CD4-positive, alpha-beta T cell treated with Interleukin-6 at 100 ng/mL for 8 hours (primary cell): ENCODE data around the gene RSAD2.
"Not testable (repeated sequence)": the region's sequence is repeated elsewhere in the genome, so short reads cannot be mapped to it uniquely, and the experiment has no call there.

ENCODE experiments used
- DNase-seq: peaks from one replicate; pipeline ENCODE4 v3.0.0-alpha.2; 2020; ENCODE audit warnings: mixed read lengths, low spot score

The RSAD2 gene

GRCh38 chr2:6877402-6878304, at the start of gene RSAD2:
Gene RSAD2, plus strand, starts transcription at chr2:6877777. Its CDS starts 24 bp downstream, at chr2:6877801.
- DNase-seq: peak; percentile 57

GRCh38 chr2:6828299-6828584, 49.3 kb upstream of the RSAD2 start:
- DNase-seq: no peak

DNA sequence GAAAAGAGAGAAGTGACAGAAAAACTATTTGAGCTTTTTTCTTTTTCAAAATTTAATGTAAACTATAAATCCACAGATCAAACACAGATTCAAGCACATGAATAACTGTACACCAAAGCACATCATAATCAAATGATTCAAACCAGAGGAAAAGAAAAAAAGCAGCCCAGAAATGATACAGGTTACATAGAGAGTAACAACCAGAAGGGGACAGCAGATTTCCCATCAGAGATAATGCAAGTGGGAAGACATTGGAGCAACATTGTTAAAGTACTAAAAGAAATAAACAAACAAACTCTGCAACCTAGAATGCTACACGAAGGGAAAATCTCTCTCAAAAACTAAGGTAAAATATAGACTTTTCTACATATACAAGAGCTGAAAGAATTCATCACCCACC, 46.3 kb upstream of the RSAD2 start:
- no peak for DNase-seq

DNA sequence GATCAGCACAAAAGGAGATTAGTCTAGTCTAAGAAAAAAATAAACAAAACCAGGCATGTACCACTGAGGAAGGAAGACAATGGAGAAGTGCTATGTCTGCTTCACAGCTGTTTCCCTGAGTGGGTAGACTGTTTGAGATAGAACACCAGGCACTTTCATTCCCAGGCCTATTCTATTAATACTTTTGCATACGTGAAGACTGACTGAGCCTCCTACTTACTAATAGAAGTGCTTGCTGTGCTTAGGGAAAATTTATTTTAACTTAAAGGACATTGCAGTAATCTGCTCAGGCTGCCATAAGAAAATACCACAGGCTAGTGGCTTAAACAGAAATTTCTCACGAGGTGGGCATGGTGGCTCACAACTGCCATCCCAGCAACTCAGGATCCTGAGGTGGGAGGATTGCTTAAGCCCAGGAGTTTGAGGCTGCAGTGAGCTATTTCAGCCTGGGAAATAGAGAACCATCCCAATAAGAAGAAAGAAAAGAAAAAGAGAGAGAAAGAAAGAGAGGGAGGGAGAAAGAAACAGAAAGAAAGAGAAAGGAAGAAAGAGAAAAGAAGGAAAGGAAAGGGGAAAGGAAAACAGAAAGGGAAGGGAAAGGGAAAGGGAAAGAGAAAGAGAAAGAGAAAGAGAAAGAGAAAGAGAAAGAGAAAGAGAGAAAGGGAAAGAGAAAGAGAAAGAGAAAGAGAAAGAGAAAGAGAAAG, 44.8 kb upstream of the RSAD2 start:
- DNase-seq: no peak

DNA sequence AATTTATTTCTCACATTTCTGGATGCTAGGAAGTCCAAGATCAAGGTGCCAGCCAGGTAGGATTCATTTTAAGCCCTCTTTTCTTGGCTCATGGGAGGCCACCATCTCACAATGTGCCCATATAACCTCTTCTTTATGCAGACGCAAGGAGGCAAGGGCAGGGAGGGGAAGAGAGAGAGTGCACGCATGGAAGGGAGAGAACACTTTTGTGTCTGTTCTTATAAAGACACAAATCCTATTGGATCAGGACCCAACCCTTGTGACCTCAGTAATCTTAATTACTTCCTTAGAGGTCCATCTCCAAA, 44.3 kb upstream of the RSAD2 start:
- DNase-seq: no peak

DNA sequence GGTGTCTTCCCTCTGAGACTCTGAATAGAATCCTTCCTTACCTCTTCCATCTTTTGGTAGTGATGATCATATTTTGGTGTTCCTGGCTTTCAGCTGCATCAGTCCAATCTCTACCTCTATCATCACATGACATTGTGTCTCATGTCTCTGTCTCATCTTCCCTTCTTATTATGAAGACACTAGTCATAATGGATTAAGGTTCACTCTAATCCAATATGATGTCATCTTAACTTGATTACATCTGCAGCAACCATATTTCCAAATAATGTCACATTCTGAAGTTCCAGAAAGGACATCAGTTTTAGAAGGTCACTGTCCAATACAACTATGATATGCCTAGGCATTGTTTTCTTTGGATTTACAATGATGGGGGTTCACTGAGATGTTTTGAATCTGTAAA, 43.4 kb upstream of the RSAD2 start:
- no peak for DNase-seq

DNA sequence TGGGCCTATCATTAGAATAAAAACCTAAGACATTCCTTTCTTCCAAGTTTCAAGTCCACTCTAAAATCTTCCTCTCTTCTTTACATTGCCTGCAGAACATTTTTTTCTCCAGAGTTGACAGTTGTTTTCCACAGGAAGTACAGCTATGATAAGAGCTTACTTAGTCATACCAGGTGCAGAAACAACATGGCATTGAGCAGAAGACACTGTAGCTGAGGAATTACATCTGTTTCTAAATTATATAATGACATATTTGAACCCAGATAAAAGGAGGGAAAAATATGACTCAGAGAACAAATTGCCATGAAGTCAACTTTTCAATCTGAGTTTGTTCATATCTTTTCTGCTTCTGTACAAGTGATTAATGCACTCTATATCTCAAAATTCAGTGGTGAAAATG, 42.1 kb upstream of the RSAD2 start:
- DNase-seq: no peak

- no peak for DNase-seq
Observed at GRCh38 chr2:6838673-6839319, 38.8 kb upstream of the RSAD2 start.

- no peak for DNase-seq
Observed at GRCh38 chr2:6841537-6842287, 35.9 kb upstream of the RSAD2 start.

DNA sequence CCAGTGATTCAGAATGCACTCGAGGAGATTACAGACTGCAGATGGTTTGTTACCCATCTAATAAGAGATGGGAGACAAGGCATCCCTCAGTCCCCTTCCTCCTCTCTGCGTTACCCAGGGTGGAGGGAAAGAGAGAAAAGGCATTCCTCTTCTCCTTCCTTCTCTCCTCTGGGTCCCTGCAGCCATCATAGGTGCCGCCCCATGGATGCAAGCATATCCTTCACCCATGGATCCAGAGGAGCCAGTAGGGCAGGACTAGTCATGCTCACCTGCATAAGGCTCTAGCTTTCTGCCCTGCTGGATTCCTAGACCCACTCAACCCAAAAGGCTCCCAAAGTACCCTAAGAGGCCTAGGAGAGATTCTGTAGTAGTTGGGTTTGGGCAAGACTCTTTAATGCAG, 32.3 kb upstream of the RSAD2 start:
- DNase-seq: no peak

DNA sequence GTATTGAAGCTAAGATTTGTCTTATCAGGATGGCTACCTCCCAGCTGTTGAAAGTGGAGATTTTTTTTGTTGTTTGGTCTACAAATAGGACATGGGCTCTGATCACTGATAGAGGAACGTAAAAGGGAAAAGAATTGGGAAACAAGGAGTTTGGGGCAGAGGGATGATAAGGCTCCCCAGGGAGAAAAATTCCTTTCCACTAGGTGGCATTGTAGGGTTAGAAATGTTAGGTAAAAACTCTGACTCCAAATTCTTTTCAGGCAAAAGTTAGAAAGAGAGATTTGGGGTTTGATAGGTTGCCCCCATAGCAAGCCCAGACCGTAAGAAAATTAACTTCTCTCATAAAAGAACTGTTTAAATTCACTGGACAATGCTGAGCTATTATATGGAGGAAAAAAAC, 31.7 kb upstream of the RSAD2 start:
- no peak for DNase-seq

GRCh38 chr2:6846540-6846939, 31.0 kb upstream of the RSAD2 start:
- no peak for DNase-seq

- no peak for DNase-seq
Observed at GRCh38 chr2:6846967-6847681, 30.5 kb upstream of the RSAD2 start.

- no peak for DNase-seq
Observed at GRCh38 chr2:6852195-6852594, 25.4 kb upstream of the RSAD2 start.

DNA sequence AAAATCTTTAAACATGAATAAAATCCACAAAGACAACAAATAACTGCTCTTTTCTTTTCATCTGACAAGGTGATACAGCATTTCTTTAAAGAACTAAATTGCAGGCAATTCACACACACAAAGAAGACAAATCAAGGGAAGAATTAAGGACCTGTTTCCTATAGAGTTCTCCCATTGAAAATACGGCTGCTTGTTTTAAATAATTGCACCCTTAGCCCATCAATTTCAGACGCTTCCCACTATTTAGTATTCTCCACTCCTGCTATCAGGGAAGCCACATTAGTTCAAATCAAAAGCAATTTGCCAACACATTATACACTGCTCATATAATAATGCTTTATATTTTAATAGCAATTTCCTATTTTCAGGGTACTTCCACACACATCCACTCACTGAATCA, 23.2 kb upstream of the RSAD2 start:
- no peak for DNase-seq

GRCh38 chr2:6855860-6856547, 21.6 kb upstream of the RSAD2 start:
- no peak for DNase-seq

DNA sequence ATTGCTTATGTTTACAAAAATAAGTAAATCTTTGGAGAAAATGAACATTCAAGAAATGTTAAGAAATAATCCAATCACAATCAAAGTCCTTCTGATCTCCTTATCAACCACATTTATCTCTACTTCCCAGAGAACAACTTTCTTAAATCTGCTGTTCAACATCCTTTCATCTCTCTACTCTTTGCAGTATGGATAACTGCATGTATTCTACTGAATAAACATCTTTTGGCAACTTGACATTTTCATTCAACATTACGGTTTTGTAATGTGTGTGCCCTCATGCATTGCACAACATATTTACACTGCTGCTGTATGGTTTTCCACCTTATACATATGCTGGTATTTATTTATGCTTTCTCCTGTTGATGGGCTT, 21.0 kb upstream of the RSAD2 start:
- no peak for DNase-seq

- not testable (repeated sequence) for DNase-seq
Observed at GRCh38 chr2:6858466-6859027, 19.0 kb upstream of the RSAD2 start.

DNA sequence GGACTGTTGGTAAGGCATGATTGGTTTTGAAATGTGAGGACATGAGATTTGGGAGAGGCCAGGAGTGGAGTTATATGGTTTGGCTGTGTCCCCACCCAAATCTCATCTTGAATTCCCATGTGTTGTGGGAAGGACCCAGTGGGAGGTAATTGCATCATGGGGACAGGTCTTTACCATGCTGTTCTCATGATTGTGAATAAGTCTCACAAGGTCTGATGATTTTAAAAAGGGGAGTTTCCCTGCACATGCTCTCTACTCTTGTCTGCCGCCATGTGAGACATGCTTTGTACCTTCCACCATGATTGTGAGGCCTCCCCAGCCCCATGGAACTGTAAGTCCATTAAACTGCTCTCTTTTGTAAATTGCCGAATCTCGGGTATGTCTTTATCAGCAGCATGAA, 17.3 kb upstream of the RSAD2 start:
- no peak for DNase-seq

GRCh38 chr2:6863792-6864191, 13.8 kb upstream of the RSAD2 start:
- DNase-seq: no peak

- no peak for DNase-seq
Observed at GRCh38 chr2:6864231-6864754, 13.3 kb upstream of the RSAD2 start.
